RWPE1 (cell line): ENCODE results near the gene ACAA1.

Experiments used
- CTCF ChIA-PET: fragments of 350-600 bp; sonication (Branson Sonifier 250); formaldehyde crosslinking; extraction: SDS; loops from one replicate; lab custom pipeline; 2021; lab: Yijun Ruan, JAX
- POLR2A ChIA-PET: fragments of 400-600 bp; formaldehyde crosslinking; extraction: SDS; loops from one replicate; lab custom pipeline; 2020; ENCODE audit warnings: antibody characterized with exemption; ENCODE audit not compliant: low non-redundant PET; lab: Yijun Ruan, JAX
- DNase-seq: peaks from one replicate; pipeline ENCODE4 v3.0.0; 2012; ENCODE audit warnings: low spot score
- H3K27ac ChIP-seq: fragments of 450-650 bp; 2 replicates; pipeline ENCODE4 v1.5.1; 2017
- TF ChIP-seq, protein P1 (sequence below): fragments of 450-650 bp; conservative IDR thresholded peaks from 2 replicates; pipeline ENCODE4 v1.5.1; 2017; ENCODE audit warnings: low read depth, mild to moderate bottlenecking

ACAA1 gene

DNA sequence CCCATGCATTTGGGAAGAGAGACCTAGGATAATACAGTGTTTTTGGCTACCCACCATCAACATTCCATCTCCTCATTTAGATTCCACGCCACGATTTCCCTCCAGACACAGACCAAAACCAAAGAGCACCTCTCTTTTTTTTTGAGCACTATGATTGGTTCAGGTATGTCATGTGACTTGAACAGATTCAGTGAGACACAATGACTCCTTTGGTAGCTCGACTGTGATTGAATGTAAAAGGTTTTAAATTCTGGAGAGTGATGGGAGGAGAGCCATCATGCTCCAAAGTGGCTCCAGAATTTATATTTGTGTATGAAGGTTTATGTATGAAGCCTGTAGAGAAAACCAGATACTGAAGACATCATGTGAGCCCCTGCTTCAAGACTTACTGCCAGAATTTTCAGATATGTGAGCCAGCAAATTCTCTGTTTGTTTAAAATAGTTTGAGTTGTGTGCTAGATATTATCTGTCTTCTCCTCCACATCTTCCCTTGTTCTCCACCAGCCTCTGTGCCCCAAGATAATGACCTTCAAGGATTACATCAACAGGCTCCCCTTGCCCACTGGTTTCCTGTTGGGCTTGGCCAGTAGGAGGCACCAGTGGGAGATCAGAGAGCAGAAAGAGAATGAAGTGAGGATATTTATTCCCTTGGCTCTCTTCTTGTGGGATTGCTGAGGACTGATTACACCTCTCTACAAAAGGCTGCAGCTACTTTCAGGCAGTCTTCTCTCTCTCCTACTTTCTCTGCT is 14.0 kb upstream of the ACAA1 start:
- peak overlapping the region; percentile 56; the same call in 1 of the 2 replicates for H3K27ac ChIP-seq
- no peak for DNase-seq
- POLR2A ChIA-PET, result no interaction called here
- TF ChIP-seq, protein P1, sequence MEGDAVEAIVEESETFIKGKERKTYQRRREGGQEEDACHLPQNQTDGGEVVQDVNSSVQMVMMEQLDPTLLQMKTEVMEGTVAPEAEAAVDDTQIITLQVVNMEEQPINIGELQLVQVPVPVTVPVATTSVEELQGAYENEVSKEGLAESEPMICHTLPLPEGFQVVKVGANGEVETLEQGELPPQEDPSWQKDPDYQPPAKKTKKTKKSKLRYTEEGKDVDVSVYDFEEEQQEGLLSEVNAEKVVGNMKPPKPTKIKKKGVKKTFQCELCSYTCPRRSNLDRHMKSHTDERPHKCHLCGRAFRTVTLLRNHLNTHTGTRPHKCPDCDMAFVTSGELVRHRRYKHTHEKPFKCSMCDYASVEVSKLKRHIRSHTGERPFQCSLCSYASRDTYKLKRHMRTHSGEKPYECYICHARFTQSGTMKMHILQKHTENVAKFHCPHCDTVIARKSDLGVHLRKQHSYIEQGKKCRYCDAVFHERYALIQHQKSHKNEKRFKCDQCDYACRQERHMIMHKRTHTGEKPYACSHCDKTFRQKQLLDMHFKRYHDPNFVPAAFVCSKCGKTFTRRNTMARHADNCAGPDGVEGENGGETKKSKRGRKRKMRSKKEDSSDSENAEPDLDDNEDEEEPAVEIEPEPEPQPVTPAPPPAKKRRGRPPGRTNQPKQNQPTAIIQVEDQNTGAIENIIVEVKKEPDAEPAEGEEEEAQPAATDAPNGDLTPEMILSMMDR, result no peak
- CTCF ChIA-PET, result interaction anchor here (0.5 kb wide), 1 partner anchor 20 kb away, joined by 3 read pairs; no protein-coding TSS in a partner anchor

DNA sequence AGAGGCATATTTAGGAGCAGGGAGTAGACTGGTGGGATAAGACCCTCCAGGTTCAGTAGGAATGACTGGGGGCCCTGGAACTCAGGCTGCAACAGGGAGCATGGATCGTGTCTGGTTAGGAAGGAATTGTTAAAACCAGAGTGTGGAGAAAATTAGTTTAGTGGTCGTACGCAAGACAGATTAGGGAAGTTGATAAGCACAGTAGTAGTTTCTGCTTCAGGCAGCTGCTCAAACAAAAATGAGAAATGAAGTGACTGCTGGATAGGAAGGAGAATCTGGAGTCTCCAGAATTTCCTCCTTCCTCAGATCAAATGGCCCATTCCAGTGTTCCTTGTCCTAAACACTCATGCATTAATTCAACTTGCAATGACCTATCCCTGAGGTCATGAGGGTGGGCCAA is 12.8 kb upstream of the ACAA1 start:
- H3K27ac ChIP-seq, result no peak overlapping the region
- DNase-seq, result no peak
- TF ChIP-seq, protein P1, result no peak
- ChIA-PET POLR2A (no interaction called here), CTCF (no interaction called here)

- ChIA-PET CTCF (interaction anchor here (0.6 kb wide), 1 partner anchor 134 kb away, joined by 4 read pairs; no protein-coding TSS in a partner anchor), POLR2A (no interaction called here)
- TF ChIP-seq, protein P1, result no peak
- DNase-seq, result no peak
- H3K27ac ChIP-seq, result no peak overlapping the region
Observed at GRCh38 chr3:38148311-38148882, 11.5 kb upstream of the ACAA1 start.

GRCh38 chr3:38147421-38147820 is 10.5 kb upstream of the ACAA1 start:
- TF ChIP-seq, protein P1, result no peak
- H3K27ac ChIP-seq, result no peak overlapping the region
- ChIA-PET POLR2A (no interaction called here), CTCF (interaction anchor here (0.6 kb wide), 1 partner anchor 188 kb away, joined by 3 read pairs; no protein-coding TSS in a partner anchor)
- DNase-seq, result no peak

DNA sequence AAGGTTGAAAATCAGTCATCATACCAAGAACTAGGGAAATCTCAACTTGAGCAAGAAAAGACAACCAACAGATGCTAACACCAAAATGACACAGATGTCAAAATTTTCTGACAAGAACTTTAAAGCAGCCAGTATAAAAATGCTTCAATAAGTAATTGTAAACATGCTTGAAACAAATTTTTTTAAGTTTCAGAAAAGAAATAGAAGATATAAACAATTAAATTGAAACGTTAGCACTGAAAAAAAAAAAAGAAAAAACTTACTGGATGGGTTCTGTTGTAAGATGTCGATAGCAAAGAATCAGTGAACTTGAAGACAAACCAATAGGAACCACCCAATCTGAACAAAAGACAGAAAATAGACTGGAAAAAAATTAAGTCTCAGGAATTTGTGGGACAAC is 9.6 kb upstream of the ACAA1 start:
- ChIA-PET CTCF (no interaction called here), POLR2A (no interaction called here)
- TF ChIP-seq, protein P1, result no peak
- H3K27ac ChIP-seq, result no peak overlapping the region
- DNase-seq, result no peak

GRCh38 chr3:38143511-38143910 is 6.6 kb upstream of the ACAA1 start:
- no peak overlapping the region for H3K27ac ChIP-seq
- ChIA-PET CTCF (no interaction called here), POLR2A (no interaction called here)
- DNase-seq, result no peak
- TF ChIP-seq, protein P1, result no peak
